HepG2 (cell line): ENCODE data around the gene HERC6. TPM values are rescaled to one million over a fixed set of nuclear protein-coding genes. Genes with fewer than 3 reads are reported as not detected.

Source experiments
- AHDC1 ChIP-seq: sonication (generic); formaldehyde crosslinking; IDR thresholded peaks from 2 replicates; pipeline ENCODE4 v1.5.1; 2020; ENCODE audit warnings: mild to moderate bottlenecking, missing genetic modification reagents, borderline replicate concordance
- GMEB2 ChIP-seq: IDR thresholded peaks from 2 replicates; pipeline ENCODE4 v1.6.1; 2016; ENCODE audit warnings: missing biosample characterization, missing genetic modification reagents, low read depth
- HHEX ChIP-seq: IDR thresholded peaks from 2 replicates; pipeline ENCODE4 v1.6.1; 2016; ENCODE audit warnings: control low read depth
- HMG20A ChIP-seq: IDR thresholded peaks from 2 replicates; pipeline ENCODE4 v1.6.1; 2016; ENCODE audit warnings: borderline replicate concordance
- PCBP2 ChIP-seq: fragments of 200-400 bp; formaldehyde crosslinking; optimal IDR thresholded peaks from 2 replicates; pipeline ENCODE3; 2018; ENCODE audit warnings: low read length, low read depth; ENCODE audit not compliant: poor library complexity, severe bottlenecking
- STAT6 ChIP-seq: sonication (generic); formaldehyde crosslinking; IDR thresholded peaks from 2 replicates; pipeline ENCODE4 v1.4.0; 2020; ENCODE audit warnings: missing genetic modification reagents, mild to moderate bottlenecking, borderline replicate concordance
- ZSCAN5A ChIP-seq: sonication (generic); formaldehyde crosslinking; IDR thresholded peaks from 2 replicates; pipeline ENCODE4 v1.8.0; 2022; ENCODE audit warnings: mild to moderate bottlenecking, missing genetic modification reagents, borderline replicate concordance
- polyA plus RNA-seq, 8 experiments: library from polyadenylated mRNA; depleted of rRNA in 3 of 8; stranded (reverse) in 7 of 8; unstranded in 1 of 8; fragments of >200 nt; fragmentation: Illumina TruSeq in 4 of 8; extraction: Trizol in 4 of 8; gene quantifications; 2 replicates each; pipeline versions ENCODE4 v1.2.1 to v1.2.3, GENCODE V29; 2011 to 2016; ENCODE audit warnings: low read depth in 4 of 8, missing spikeins in 1 of 8, mixed read lengths in 1 of 8; ENCODE audit not compliant: insufficient read depth in 1 of 8
- total RNA-seq, 5 experiments: library from RNA; depleted of rRNA; stranded (reverse); fragments of >200 nt; fragmentation: Illumina TruSeq; extraction: Trizol; gene quantifications; 2 replicates each; pipeline ENCODE4 v1.2.3, GENCODE V29; 2016; ENCODE audit warnings: low read depth in 1 of 5

Gene HERC6
- total and polyA plus RNA-seq, 2 of the 13 experiments (the other 11 are each of a cell fraction or from before 2014, with no cell fraction given), result 0.50 to 2.0 TPM

- no peak for TF ChIP-seq ZSCAN5A (CRISPR knock-in tag)
- no peak for TF ChIP-seq HHEX
- no peak for TF ChIP-seq HMG20A
- TF ChIP-seq AHDC1, result no peak
- no peak for TF ChIP-seq STAT6 (CRISPR knock-in tag)
- TF ChIP-seq GMEB2 (CRISPR knock-in tag), result no peak
- no peak for TF ChIP-seq PCBP2
These were observed 21.4 kb upstream of the HERC6 start (continued) for GRCh38 chr4:88357262-88357661.
